CD4-positive, alpha-beta T cell treated with Interleukin-15 for 1 hour (primary cell): ENCODE measurements around the gene CPXM1.
"Not testable (repeated sequence)": the region's sequence is repeated elsewhere in the genome, so short reads cannot be mapped to it uniquely, and the experiment has no call there.

Experiments used
- DNase-seq: peaks from one replicate; pipeline ENCODE4 v3.0.0-alpha.2; 2020

The CPXM1 gene

DNA sequence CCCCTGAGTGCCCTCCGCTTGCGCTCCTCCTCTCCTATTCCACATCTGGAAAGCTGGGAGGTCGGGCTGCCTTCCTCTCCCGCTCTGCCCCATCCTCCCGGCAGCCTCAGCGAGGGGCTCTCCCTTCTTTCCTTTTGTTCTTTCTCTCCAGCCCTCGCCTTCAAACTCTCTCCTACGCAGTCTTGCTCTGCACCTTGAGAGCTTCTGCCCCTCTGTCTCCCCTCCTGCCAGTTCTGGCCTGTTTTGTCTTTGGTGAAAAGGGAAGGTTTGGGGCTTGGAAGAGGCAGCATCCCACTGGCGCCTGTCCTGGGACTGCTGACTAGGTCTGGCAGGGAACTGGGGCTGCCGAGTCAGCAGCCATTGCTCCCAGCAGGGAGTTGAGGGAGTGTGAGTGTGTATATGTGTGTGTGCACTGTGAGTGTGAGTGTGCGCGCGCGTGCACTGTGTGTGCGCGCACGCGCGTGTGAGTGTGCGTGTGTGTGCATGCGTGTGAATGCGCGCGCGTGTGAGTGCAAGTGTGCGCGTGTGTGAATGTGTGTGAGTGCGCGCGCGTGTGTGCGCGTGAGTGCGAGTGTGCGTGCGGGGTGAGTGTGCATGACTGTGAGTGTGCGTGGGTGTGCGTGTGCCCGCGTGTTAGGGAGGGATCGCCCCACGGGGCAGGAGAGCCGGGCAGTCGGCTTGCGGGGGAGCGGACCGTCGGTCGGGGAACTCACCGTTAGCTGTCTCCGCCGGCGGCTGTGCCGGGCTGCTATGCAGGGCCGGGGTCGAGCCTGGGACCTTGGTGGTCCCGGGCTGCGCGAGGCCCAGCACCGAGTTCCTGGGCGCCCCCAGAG, 523 bp downstream of the CPXM1 start:
- DNase-seq = no peak

DNA sequence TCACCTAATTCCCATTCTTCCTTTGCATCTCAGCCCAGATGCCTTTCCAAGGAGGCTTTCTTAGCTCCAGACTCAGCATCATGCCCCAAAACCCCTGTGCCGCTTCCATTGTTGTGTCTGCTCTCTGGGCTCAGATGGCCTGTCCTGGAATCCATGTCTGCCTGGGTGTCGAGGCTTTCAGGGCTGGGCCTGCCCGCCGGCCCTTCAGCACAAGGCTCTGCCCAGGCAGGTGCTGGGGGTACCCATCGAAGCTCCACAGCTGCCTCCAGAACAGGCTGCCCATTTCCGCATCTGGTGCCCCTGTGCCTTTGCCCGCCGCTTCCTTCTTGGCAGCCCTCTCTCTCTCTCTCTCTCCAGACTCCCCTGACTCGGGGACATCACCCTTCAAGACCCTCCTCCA, 1.2 kb downstream of the CPXM1 start:
- no peak for DNase-seq

DNA sequence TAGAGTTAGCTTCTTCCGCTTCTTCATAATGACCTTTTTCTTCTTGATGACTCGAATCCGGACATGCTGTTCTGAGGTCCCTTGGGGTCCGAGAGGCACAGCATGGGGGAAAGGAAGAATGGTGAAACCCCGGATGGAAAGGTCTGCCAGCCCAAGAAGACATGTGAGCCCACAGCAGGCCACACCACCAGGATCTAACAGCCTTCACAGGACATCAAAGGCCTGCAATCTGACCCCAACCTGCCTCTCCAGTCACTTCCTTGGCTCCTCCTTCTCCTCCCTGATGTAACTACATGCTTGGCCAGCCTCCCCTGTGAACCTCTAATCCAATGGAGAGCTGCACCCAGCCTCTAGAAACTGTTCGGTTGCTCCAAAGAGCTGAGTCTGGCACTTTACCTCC, 1.6 kb downstream of the CPXM1 start:
- no peak for DNase-seq

DNA sequence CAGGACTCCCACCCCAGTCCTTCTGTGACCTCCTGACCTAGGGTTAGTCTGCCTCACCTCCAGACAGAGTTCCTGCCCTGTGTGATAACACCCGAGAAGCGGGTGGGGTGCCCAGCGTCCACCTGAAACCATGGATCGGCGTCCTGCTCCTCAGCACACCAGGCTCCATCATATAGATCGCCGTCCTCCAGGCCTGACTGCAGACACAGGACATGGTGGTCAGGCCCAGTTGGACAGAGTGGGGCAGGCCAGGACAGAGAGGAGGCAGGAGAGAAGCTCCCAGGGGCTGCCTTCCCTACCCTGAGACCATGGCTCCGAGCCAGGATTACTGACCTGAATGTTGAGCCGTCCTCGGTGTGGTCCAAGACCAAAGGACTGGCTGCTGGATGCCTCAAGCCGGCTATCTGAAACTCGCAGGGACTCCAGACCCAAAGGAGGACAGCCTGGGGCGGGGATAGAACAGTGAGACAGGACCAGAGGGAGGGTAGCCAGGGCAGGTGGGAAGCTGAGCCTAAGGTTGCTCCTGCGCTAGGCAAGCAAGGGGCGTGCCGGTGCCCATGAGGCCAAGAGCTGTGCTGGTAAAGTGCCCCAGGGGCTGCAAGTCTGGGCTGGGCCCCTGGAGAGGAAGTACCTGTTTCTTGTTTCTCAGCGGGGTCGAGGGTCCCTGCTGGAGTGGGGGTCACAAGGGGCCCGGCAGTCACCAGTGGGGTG, 2.2 kb downstream of the CPXM1 start:
- no peak for DNase-seq

DNA sequence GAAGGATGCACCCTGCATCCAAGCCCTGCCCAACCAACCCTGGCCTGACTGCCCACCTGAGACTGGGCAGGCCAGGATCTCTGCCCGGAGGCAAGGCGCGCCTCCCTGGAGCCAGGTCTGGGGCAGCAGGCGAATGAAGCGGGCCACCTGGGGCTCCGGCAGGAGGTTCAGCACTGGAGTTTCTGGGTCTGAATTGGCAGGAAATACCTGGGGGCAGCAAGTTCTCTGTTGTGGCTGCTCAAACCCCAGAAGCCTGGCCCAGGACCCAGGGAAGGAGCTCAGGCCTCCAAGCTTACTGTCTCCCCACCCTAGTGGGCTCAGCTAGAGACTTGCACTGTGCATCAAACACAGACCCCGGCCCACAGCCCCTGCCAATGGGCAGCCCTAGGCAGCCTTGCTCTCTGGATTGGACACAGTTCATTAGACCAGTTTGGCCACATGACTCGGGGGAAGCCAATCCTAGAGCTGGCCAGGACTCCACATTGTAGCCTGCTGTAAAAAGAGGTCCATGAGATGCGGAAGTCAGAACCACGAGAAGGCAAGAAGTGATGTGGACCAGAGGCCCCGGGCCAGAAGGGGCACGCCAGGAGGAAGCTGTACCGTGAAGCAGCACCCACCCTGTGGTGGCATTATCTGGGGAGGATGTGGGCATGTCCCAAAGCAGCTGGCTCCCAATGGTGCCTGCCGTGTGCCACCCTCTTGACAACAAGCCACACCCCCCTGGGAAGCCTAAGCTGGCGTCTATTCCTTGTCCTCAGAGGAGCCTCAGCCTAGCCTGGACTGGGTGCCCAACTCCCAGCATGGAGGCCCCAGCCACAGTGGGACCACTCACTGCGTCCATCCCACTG, 3.1 kb downstream of the CPXM1 start:
- DNase-seq = no peak

DNA sequence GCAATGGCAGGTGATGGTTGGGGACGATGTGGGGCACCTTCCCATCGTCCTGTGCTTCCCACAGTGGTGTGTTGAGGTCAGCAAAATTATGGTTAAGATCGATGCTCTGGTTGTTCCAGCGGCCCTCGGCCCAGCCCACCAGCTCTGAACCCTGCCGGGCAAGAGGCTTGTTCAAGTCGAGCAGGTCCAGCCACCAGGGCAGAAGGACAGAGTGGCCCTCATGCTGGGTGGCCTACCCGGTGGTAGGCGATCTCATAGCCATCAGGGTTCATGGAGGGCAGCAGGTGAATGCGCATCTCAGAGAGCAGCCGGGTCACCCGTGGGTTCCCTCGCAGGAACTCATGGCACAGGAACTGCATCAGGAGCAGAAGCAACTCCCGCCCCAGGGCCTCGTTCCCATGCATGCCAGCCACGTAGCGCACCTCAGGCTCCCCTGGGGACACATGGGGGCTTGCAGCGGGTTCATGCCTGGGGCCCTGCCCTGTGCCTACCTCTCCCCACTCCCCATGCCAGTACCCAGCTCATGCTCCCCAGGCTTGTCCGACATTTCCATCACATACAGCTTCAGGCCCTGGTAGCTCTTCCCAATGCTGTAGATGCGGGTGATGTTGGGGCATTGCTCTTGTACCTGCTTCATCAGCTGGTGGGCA, 4.3 kb downstream of the CPXM1 start:
- DNase-seq = no peak

DNA sequence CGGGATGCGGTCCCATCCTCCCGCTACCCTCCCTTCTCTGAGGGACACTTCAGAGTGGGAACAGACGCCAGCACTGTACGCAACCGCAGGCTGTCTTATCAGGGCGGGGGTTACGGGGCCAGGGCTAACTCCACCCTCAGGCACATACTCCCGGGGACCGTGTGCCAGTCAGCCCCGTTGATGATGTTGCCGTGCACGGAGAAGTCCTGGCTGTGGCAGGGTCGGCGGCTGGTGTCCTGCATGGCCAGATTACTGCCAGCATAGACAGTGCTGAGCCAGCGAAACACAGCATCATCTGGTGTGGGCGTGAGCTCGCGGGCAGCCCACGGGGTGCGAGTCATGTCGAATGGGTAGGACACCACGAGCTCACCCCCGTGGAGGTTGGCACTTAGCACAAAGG, 5.0 kb downstream of the CPXM1 start:
- no peak for DNase-seq

GRCh38 chr20:2794866-2795447, 5.5 kb downstream of the CPXM1 start:
- DNase-seq = no peak

DNA sequence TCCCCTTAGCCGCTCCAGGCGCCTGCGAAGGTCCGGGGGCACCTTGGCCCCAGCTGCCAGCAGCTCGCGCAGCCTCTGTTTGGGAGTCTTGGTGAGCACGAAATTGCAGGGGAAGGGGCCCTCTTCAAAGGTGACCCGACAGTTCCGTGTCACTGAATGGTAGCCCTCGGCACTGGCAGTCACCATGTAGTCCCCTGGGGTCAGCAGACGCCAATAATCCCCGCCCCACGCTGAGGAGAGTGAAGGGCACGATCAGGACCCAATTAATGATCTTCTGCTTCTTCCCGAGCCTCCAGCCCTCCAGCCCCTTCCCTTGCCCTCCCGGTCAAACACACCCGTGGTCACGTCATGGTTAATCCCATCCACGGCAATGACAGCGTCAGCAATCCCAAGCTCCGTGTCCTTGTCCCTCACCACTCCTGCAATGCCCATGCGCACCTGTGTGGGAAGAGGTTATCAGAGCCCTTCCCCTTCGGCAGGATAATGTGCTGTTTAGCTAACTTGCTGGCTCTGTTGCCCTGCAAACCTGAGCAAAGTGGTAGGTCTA, 6.2 kb downstream of the CPXM1 start:
- no peak for DNase-seq

DNA sequence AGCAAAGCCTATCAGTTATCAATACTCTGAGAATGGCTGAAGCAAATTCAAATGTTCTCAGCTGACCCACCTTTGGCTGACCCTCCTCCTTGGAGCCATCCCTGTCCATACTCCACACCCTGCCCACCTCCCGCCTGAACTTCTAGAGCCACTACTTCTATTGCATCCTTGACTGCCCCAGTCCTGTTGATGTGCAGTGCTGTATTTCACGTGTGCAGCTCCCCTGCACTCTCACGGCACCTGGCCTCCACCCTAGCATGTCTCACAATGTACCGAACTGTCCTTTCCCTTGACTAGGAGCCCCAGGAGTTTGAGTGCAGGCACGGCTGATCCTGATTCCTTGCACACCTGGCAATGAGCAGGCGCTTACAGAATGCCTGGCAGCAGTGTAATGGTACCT, 7.0 kb downstream of the CPXM1 start:
- DNase-seq = no peak

DNA sequence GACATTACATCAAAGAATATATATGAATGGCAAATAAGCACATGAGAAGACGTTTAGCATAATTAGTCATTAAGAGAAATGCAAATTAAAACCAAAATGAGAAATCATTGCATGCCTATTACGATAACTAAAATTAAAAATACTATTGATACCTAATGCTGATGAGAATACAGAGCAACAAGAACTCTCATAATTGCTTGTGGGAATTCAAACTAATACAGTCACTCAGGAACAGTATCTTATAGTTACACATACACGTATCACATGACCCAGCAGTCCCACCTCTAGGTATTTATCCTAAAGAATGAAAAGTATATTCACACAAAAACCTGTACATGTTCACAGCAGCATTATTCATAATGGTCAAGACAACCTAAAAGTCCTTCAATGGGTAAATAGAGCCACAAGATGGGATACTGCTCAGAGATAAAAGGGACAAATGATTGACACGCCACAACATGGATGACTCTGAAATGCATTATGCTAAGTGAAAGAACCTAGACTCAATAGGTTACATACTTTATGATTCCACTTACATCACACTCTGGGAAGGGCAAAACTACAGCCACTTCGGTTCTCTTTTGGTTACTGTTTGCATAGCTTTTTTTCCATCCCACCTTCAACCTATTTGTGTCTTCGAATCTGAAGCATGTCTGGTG, 16.4 kb downstream of the CPXM1 start:
- no peak for DNase-seq

DNA sequence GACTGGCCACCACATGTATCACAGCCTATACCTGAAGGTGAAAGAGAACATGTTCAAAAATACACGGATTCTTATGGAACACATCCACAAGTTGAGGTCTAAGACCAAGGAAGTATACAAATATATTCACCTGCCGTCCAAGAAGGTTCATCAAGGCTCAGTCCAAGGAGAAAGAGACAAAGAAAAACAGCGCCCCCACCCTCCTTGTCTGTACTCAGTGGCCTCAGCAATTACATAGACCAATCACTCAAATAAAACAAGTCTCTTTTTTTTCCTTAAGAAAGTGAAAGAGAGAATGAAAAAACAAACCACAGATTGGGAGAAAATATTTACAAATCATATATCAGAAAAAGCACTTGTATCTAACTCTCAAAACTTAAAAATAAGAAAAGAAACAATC, 19.5 kb downstream of the CPXM1 start:
- DNase-seq = no peak

DNA sequence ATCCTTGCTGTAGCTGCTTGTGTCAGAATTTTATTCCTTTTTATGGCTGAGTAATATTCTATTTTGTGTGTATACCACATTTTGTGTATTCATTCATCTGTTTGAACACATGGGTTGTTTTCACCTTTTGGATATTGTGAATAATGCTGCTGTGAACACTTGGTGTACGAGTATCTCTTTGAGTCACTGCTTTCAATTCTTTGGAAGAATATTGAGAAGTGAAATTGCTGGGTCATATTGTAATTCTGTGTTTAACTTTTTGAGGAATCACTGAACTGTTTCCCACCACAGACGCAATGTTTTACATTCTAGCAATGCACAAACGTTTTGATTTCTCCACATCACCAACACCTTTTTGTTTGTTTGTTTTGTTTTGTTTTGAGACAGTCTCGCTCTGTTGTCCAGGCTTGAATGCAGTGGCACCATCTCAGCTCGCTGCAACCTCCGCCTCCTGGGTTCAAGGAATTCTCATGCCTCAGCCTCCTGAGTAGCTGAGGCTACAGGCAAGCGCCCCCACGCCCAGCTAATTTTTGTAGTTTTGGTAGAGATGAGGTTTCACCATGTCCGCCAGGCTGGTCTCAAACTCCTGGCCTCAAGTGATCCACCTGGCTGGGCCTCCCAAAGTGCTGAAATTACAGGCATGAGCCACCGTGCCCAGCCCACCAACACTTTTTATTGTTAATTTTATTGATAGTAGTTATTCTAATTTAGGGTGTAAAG, 21.7 kb downstream of the CPXM1 start:
- DNase-seq = no peak

- no peak for DNase-seq
Observed at GRCh38 chr20:2775139-2775538, 25.3 kb downstream of the CPXM1 start.

DNA sequence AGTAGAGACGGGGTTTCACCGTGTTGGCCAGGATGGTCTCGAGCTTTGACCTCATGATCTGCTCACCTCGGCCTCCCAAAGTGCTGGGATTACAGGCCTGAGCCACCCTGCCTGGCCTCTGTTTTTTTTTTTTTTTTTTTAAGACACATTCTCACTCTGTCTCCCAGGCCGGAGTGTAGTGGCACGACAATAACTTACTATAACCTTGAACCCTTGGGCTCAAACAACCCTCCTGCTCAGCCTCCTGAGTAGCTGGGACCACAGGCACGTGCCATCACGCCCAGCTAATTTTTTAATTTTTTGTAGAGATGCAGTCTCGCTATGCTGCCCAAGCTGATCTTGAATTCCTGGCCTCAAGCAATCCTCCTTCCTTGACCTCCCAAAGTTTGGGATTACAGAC, 26.6 kb downstream of the CPXM1 start:
- DNase-seq = no peak

- no peak for DNase-seq
Observed at GRCh38 chr20:2771631-2772080, 28.8 kb downstream of the CPXM1 start.

DNA sequence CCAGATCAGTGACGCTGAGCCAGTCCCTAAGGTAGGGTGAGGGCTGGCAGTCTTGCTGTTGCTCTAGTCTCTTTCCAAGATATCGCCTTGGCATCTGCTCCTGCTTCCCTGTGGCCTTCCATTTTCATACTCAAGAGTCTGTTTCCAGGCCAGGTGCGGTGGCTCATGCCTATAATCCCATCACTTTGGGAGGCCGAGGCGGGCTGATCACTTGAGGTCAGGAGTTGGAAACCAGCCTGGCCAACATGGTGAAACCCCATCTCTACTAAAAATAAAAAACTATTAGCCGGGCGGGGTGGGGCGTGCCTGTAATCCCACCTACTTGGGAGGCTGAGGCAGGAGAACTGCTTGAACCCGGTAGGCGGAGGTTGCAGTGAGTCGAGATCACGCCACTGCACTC, 30.3 kb downstream of the CPXM1 start:
- not testable (repeated sequence) for DNase-seq

DNA sequence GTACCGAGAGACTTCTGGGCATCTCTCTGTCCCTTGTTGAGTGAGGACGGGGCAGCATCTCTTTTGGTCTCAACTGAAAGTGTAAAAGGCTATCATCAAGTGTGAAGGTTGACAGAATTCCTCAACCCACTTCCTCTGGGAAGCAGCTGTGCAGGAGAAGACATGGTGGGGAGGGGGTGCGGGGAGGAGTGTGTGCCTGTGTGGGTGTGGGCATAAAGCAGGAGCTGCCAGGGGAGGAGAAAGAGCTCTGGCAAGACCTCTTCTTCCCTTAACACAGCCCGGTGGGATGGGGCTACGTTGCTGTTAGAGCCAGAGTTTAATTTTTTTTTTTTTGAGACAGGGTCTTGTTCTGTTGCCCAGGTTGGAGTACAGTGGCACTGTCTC, 31.8 kb downstream of the CPXM1 start:
- DNase-seq = no peak

GRCh38 chr20:2767768-2768631, 32.4 kb downstream of the CPXM1 start:
- DNase-seq = no peak

DNA sequence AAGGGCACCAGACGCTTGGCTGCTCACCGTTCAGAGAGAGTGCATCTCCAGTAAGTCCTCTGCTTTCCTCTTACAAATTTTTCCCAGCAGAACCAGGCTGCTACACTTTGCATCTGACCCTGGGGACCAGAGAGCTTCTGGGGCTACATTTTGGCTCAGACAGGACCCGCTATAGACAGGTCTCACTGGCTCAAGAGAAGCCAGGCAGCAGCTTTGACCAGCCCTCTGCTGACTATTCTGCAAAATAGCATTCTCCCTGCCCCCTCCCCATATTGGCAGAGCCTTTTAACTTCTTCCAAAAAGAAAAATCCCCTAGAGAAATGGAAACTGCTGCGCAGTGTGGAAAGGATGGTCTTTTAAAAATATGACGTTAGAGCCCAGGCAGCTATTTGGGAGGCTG, 37.2 kb downstream of the CPXM1 start:
- DNase-seq = no peak
